Measurements from ENCODE around the gene MRTFA. TPM values are rescaled to one million over a fixed set of nuclear protein-coding genes. Genes with fewer than 3 reads are reported as not detected.
A peak's percentile ranks its signal among the peaks of the same experiment; 100 is the strongest.

Gene MRTFA
- total and polyA plus RNA-seq, 8 donors: 11.1 to 706 (median 61.2) TPM

- Histone ChIP-seq H3K27me3 (no peaks in the 10 kb centered on the region), H3K36me3 (no peaks in the 10 kb centered on the region), H3K4me3 (no peak overlapping the region), H3K4me1 (peaks cover 32 to 71% (median 50%) of the 10 kb centered on the region in 4 donors), H3K27ac (no peak overlapping the region), H3K9me3 (no peaks in the 10 kb centered on the region)
- WGBS, 5 donors: 55 to 73% (median 68%) methylated on average over 1 of the region's 1 CpG
- TF ChIP-seq, protein P1, sequence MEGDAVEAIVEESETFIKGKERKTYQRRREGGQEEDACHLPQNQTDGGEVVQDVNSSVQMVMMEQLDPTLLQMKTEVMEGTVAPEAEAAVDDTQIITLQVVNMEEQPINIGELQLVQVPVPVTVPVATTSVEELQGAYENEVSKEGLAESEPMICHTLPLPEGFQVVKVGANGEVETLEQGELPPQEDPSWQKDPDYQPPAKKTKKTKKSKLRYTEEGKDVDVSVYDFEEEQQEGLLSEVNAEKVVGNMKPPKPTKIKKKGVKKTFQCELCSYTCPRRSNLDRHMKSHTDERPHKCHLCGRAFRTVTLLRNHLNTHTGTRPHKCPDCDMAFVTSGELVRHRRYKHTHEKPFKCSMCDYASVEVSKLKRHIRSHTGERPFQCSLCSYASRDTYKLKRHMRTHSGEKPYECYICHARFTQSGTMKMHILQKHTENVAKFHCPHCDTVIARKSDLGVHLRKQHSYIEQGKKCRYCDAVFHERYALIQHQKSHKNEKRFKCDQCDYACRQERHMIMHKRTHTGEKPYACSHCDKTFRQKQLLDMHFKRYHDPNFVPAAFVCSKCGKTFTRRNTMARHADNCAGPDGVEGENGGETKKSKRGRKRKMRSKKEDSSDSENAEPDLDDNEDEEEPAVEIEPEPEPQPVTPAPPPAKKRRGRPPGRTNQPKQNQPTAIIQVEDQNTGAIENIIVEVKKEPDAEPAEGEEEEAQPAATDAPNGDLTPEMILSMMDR (IDR thresholded peaks at IDR 0.05): no peak
- TF ChIP-seq POLR2AphosphoS5 (IDR thresholded peaks at IDR 0.05) (no peak), EP300 (IDR thresholded peaks at IDR 0.05) (no peak), POLR2A (IDR thresholded peaks at IDR 0.05) (no peak)
- intact Hi-C loops (cut with DNase I; ENCODE audit: low total_unique reads): loop anchor here (10.0 kb wide), 1 partner anchor 105 kb away; the partner anchor contains the start of gene MRTFA
- no peak for DNase-seq
Measured at GRCh38 chr22:40529821-40530220, 106.7 kb downstream of the MRTFA start.

DNA sequence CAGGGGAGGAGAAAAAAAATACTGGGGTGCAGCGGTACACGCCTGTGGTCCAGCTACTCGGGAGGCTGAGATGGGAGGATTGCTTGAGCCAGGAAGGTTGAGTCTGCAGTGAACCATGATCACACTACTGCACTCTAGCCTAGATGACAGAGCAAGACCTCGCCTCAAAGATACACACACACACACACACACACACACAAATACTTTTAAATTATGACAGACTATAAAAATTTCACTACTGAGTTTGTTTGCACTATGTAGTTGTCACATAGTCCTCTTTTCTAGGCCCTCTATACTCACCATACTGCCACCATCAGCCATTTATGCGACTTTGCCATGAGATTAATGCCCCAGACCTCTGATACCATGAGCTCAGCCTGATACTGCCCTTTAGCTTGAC is 109.6 kb downstream of the MRTFA start:
- no peaks in the 10 kb centered on the region for H3K27me3 ChIP-seq
- H3K27ac ChIP-seq: no peak overlapping the region
- H3K9me3 ChIP-seq: no peaks in the 10 kb centered on the region
- 92 to 98% (median 95%) methylated on average over 5 of the region's 5 CpGs for WGBS, 5 donors
- peaks cover 11 to 60% (median 32%) of the 10 kb centered on the region in 4 donors for H3K4me1 ChIP-seq
- TF ChIP-seq, protein P1 (IDR thresholded peaks at IDR 0.05): no peak
- TF ChIP-seq POLR2AphosphoS5 (IDR thresholded peaks at IDR 0.05): no peak
- TF ChIP-seq POLR2A (IDR thresholded peaks at IDR 0.05): no peak
- no peak for TF ChIP-seq EP300 (IDR thresholded peaks at IDR 0.05)
- no peak overlapping the region for H3K4me3 ChIP-seq
- intact Hi-C loops (cut with DNase I; ENCODE audit: low total_unique reads): loop anchor here (10.0 kb wide), 1 partner anchor 108 kb away; the partner anchor contains the start of gene MRTFA
- no peak for DNase-seq
- H3K36me3 ChIP-seq: no peaks in the 10 kb centered on the region

GRCh38 chr22:40525250-40525884 is 111.2 kb downstream of the MRTFA start:
- peaks cover 7 to 48% (median 28%) of the 10 kb centered on the region in 4 donors for H3K4me1 ChIP-seq
- peak; percentile 48 to 74 for DNase-seq
- 40 to 49% (median 43%) methylated on average over 6 of the region's 6 CpGs for WGBS, 5 donors
- peak overlapping the region in 1 of 5 donors; percentile 20 for H3K27ac ChIP-seq
- no peaks in the 10 kb centered on the region for H3K36me3 ChIP-seq
- intact Hi-C loops (cut with DNase I; ENCODE audit: low total_unique reads): loop anchor here (10.0 kb wide), 1 partner anchor 109 kb away; the partner anchor contains the start of gene MRTFA
- no peak overlapping the region for H3K4me3 ChIP-seq
- no peaks in the 10 kb centered on the region for H3K27me3 ChIP-seq
- TF ChIP-seq POLR2AphosphoS5 (IDR thresholded peaks at IDR 0.05) (no peak), EP300 (IDR thresholded peaks at IDR 0.05) (no peak), POLR2A (IDR thresholded peaks at IDR 0.05) (no peak)
- TF ChIP-seq, protein P1 (IDR thresholded peaks at IDR 0.05): peak in 4 of 7 experiments; percentile 27 to 75 (median 56)
- H3K9me3 ChIP-seq: no peaks in the 10 kb centered on the region

DNA sequence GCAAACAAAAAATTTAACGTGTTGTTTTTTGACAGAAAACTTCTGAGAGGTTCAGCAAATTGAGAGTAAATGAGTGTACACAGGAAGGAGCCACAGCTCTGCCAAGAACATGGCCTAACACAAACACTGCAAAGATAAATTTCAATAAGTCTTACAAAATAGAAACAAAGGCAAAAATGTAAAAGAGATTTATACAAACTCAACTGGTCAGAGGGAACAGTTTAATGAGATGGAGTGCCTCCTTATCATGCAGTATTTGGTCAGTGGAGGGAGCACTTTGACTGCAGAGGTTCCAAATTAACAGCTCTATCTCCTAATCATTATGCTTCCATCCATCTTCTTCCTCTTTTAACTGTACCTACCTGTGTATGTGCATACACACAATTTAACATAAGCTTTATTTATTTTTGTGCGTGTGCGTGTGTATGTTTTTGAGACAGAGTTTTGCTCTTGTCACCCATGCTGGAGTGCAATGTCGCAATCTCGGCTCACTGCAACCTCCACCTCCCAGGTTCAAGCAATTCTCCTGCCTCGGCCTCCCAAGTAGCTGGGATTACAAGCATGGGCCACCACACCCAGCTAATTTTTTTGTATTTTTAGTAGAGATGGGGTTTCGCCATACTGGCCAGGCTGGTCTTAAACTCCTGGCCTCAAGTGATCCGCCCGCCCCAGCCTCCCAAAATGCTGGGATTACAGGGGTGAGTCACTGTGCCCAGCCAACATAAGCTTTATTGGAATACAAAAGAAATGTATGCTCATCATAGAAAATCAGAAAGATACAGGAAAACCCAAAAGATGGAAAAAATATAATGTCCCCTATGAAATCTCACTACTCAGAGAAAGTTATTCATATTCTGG is 111.9 kb downstream of the MRTFA start:
- Histone ChIP-seq H3K9me3 (no peaks in the 10 kb centered on the region), H3K4me1 (peaks cover 7 to 45% (median 28%) of the 10 kb centered on the region in 4 donors), H3K36me3 (no peaks in the 10 kb centered on the region), H3K4me3 (no peak overlapping the region), H3K27ac (peak overlapping the region in 2 of 5 donors; percentile 19 to 20), H3K27me3 (no peaks in the 10 kb centered on the region)
- DNase-seq: no peak
- 71 to 82% (median 79%) methylated on average over 9 of the region's 9 CpGs for WGBS, 5 donors
- intact Hi-C loops (cut with DNase I; ENCODE audit: low total_unique reads): loop anchor here (10.0 kb wide), 1 partner anchor 110 kb away; the partner anchor contains the start of gene MRTFA
- TF ChIP-seq, protein P1 (IDR thresholded peaks at IDR 0.05): peak in 3 of 7 experiments; percentile 9 to 36 (median 26)
- TF ChIP-seq POLR2A (IDR thresholded peaks at IDR 0.05) (no peak), EP300 (IDR thresholded peaks at IDR 0.05) (no peak)
